Lower leg skin (tissue), 4 donors: ENCODE results near the gene RBM20. TPM values are rescaled to one million over a fixed set of nuclear protein-coding genes. Genes with fewer than 3 reads are reported as not detected.

ENCODE experiments used
- DNase-seq, 2 donors: peaks; one replicate each; pipeline ENCODE4 v3.0.0-alpha.2; 2019; ENCODE audit warnings: low spot score in 2 of 2
- H3K4me3 ChIP-seq: fragments of 200-600 bp; sonication (generic); 2 replicates; pipeline ENCODE4 v1.5.1; 2017; ENCODE audit warnings: mild to moderate bottlenecking, low read depth; ENCODE audit not compliant: poor library complexity, severe bottlenecking
- POLR2A ChIP-seq, 2 donors: fragments of 450-650 bp; IDR thresholded peaks; one replicate each; pipeline ENCODE4 v1.6.1; 2016 to 2017; ENCODE audit warnings: antibody characterized with exemption in 2 of 2, mild to moderate bottlenecking in 1 of 2, moderate library complexity in 1 of 2
- WGBS, 2 donors: methylation state at CpG; one replicate each; pipeline ENCODE4 v1.1.5; 2018; 5-methylcytosine and 5-hydroxymethylcytosine counted together
- intact Hi-C: fragments of 100-400 bp; cut with DNase I; formaldehyde crosslinking; loops from one replicate; pipeline ENCODE4 v1.15.0; 2023; ENCODE audit warnings: low total_unique reads
- total RNA-seq, 4 donors: library from RNA; depleted of rRNA; stranded (reverse); fragments of >200 nt; gene quantifications; one replicate each; pipeline ENCODE4 v1.1.0, GENCODE V29; 2016
- TF ChIP-seq, protein P1 (sequence below), 3 donors: fragments of 450-650 bp; IDR thresholded peaks; one replicate each; pipeline ENCODE4 v1.5.1; 2016; ENCODE audit warnings: antibody characterized with exemption in 3 of 3, mild to moderate bottlenecking in 3 of 3, moderate library complexity in 2 of 3

The RBM20 gene
- total RNA-seq, 4 donors from 2014 or later: 0.66 to 6.2 (median 3.5) TPM

GRCh38 chr10:110851020-110851612, 207.0 kb downstream of the RBM20 start:
- peak in 1 of 2 donors; percentile 82 for DNase-seq
- no peak overlapping the region for H3K4me3 ChIP-seq
- intact Hi-C loops: no loop called here
- 29 to 43% methylated on average over 8 of the region's 8 CpGs for WGBS, 2 donors
- TF ChIP-seq, protein P1, sequence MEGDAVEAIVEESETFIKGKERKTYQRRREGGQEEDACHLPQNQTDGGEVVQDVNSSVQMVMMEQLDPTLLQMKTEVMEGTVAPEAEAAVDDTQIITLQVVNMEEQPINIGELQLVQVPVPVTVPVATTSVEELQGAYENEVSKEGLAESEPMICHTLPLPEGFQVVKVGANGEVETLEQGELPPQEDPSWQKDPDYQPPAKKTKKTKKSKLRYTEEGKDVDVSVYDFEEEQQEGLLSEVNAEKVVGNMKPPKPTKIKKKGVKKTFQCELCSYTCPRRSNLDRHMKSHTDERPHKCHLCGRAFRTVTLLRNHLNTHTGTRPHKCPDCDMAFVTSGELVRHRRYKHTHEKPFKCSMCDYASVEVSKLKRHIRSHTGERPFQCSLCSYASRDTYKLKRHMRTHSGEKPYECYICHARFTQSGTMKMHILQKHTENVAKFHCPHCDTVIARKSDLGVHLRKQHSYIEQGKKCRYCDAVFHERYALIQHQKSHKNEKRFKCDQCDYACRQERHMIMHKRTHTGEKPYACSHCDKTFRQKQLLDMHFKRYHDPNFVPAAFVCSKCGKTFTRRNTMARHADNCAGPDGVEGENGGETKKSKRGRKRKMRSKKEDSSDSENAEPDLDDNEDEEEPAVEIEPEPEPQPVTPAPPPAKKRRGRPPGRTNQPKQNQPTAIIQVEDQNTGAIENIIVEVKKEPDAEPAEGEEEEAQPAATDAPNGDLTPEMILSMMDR (IDR thresholded peaks at IDR 0.05): no peak
- no peak for TF ChIP-seq POLR2A (IDR thresholded peaks at IDR 0.05)

DNA sequence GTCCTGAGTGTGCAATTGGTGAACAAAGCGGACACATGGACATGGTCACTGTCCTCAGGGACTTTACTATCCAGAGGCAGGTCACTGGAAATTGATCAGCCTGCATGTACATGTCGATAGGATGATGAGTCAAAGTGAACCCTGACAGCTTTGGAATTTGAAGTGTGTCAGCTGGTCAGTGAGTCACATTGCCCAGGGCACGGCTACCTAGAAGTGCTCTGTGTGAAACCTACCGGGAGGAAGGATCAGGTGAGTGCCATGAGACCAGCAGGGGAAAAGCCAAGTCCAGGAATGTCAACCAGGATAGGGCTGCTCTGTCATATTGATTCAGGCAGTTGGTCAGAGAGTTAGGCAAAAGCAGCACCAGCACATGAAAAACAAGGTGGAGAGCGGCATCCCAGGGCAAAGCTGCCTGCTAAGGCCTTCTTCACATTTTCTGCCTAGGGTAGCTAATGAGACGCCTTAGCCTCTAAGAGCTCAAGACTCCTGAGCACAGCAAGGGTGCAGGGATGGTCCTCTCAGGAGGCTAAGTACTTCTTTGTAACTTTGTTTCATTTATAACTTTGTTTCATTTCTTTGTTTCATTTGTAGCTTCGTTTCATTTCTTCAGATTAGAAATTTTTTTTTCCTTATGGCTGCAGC, 208.2 kb downstream of the RBM20 start:
- no peak overlapping the region for H3K4me3 ChIP-seq
- DNase-seq: peak; percentile 25 to 79
- intact Hi-C loops: no loop called here
- 63% methylated on average over 6 to 7 of the region's 7 CpGs for WGBS, 2 donors
- no peak for TF ChIP-seq POLR2A (IDR thresholded peaks at IDR 0.05)
- TF ChIP-seq, protein P1 (IDR thresholded peaks at IDR 0.05): no peak

DNA sequence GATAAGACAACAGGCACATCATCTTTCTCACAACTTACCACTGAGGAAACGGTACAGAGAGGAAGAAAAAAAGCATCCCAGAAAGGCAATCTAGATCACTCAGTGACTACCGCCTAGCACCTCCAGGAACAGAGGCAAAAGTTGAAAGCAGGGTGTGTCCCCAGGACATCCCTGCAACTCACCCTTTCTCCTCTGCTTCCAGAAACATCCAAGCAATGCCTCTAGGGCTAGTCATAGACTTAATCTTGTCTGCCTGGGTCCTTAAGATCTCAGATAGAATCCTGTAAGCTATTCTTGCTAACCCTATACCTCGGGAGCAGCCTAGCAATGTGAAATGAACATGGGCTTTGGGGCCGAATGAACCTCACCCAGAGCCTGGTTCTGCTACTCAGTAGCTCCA, 208.8 kb downstream of the RBM20 start:
- intact Hi-C loops: no loop called here
- TF ChIP-seq POLR2A (IDR thresholded peaks at IDR 0.05): no peak
- TF ChIP-seq, protein P1 (IDR thresholded peaks at IDR 0.05): no peak
- WGBS, 2 donors: 68 to 75% methylated on average over 4 of the region's 4 CpGs

GRCh38 chr10:110853921-110854605, 209.9 kb downstream of the RBM20 start:
- no peak for DNase-seq
- H3K4me3 ChIP-seq: no peak overlapping the region
- intact Hi-C loops: no loop called here
- TF ChIP-seq, protein P1 (IDR thresholded peaks at IDR 0.05): no peak
- no peak for TF ChIP-seq POLR2A (IDR thresholded peaks at IDR 0.05)

More for the DNA sequence above, 208.8 kb downstream of the RBM20 start:
- no peak overlapping the region for H3K4me3 ChIP-seq
- DNase-seq: peak in 1 of 2 donors; percentile 39

GRCh38 chr10:110857265-110858171, 213.4 kb downstream of the RBM20 start:
- no peak overlapping the region for H3K4me3 ChIP-seq
- WGBS, 2 donors: 44 to 48% methylated on average over 12 of the region's 12 CpGs
- TF ChIP-seq POLR2A (IDR thresholded peaks at IDR 0.05): no peak
- TF ChIP-seq, protein P1 (IDR thresholded peaks at IDR 0.05): no peak
- intact Hi-C loops: no loop called here
- peak; percentile 62 to 86 for DNase-seq
